ENCODE results near the gene PRLR. TPM values are rescaled to one million over a fixed set of nuclear protein-coding genes. Genes with fewer than 3 reads are reported as not detected.
"Not testable (repeated sequence)": the region's sequence is repeated elsewhere in the genome, so short reads cannot be mapped to it uniquely, and the experiment has no call there.

The PRLR gene
- total RNA-seq = under 0.01 TPM

- peak in 1 of 3 donors; percentile 2 for DNase-seq (ENCODE audit: low read depth in 2 of 3, low spot score in 2 of 3)
Measured at GRCh38 chr5:35230038-35230611, at the start of gene PRLR. TSS of gene PRLR (minus strand) at chr5:35230487. CDS start at chr5:35089620, 140,867 bp downstream.

DNA sequence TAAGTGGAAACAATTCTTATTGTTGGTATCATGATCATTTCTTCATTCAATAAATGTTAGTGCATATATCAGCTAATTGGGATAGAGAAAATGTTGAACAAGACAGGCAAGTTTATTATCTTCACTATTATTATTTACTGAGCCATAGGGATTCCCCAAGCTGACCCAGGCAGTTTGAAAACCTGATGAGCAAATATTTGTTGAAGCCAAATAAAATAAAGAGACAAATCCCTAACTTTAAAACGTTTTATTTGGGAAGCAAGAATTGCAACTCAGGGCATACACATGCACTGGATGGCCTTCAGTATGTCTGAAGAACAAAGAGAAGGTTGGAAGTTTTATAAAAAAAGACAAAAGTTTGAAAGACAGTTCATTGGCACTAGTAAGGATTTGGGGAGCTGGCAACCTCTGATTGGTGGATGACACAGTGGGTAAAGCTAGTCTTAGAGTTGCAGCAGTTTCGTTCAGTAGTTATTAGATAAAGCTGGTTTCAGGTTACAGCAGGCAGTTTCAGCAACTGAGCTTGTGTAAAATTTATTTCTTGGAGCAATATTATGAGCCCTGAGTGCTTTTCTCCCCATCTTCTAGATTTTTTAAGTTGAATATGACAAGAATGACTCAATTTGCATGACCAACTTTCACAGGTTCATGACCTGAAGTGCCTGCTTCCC lies 44.7 kb upstream of the PRLR start:
- no peak for DNase-seq (ENCODE audit: low read depth in 2 of 3, low spot score in 2 of 3)

DNA sequence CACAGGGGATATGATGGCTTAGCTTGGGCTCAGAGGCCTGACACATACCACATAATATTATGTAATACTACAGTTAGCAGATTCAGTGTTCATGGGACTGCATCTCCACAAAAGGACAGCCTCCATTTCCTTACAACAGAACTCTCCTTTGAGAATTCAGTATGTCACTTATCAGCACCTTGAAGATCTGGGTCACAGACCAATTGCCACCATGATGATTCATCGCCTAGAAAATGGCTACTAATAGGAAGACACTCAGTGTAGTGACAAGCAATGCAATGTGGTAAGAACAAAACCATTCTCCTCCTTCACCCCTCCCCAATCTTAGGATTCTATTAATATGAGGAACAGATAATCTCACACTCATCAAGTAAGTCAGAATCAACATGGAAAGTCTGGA lies 38.7 kb upstream of the PRLR start:
- no peak for DNase-seq (ENCODE audit: low read depth in 2 of 3, low spot score in 2 of 3)

DNA sequence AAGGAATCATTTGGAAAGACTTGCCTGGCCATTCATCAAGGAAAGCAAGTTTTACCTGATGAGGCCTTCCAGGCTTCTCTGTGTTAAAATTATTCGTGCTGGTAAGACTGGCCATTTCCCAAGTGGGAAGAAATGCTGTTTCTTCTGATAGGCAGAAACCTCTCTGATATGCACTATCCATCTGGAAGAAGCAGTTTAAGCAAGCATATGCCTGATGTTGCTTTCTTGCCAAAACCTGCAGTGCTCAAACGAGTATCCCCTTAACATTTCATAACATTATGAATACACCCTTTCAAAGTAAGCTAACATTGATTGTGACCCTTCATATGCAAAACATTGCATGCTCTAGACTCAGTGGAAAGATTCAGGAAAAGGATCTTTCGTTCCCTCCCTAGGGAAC lies 36.0 kb upstream of the PRLR start:
- no peak for DNase-seq (ENCODE audit: low read depth in 2 of 3, low spot score in 2 of 3)

DNA sequence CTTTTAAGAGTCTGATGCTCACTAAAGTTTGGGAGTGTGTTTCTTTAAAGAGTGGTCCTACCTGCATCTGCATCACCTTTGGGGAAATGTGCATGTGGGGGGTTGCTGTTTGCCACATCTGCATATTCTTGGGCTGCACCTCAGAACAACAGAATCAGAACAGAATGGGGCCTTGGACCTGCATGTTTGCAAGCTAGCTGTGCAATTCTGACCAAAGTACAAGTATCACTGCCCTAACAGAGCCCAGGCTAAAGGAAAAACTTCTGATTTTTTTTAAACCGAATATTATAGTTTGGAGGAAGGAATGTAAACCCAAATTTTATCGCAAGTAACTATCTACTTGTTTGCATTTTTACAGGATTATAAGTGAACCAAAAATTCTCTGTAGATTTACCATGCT lies 34.2 kb upstream of the PRLR start:
- no peak for DNase-seq (ENCODE audit: low read depth in 2 of 3, low spot score in 2 of 3)

DNA sequence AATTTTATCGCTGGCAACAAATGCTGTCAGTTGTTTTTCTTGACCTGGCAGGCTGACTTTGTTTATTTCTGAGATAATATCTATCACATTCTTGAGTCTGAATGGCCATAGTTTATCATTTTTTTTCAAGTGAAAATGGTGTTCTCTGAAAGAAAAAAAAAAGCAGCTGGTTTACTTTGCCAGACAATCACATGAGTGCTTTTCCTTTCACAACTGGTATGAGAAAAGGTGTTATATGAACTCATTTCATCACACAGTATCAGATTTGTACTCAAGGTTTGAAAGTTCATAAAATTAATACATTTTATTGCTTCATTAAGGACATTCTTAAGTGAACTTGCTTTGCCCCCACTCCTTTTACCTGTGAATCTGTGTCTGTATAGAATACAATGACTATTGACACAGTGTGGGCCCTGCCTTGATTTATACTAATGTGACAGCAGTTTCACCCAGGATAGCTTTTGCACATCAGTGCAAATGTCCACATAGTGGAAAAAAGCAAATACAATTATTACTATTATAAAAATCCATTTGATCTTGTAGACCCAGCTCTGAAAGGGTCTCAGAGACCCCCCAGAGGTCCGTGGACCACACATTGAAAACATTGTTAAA lies 33.1 kb upstream of the PRLR start:
- no peak for DNase-seq (ENCODE audit: low read depth in 2 of 3, low spot score in 2 of 3)

DNA sequence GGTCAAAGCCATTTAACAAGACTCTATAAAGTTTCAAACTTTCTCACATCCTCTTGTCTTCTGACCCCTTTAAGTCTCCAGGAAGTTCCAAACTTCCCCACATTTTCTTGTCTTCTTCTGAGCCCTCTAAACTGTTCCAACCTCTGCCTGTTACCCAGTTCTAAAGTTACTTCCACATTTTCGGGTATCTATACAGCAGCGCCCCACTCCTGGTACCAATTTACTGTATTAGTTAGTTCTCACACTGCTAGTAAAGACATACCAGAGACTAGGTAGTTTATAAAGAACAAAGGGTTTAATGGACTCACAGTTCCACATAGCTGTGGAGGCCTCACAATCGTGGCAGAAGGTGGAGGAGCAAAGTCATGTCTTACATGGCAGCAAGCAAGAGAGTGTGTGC lies 23.3 kb upstream of the PRLR start:
- DNase-seq (ENCODE audit: low read depth in 2 of 3, low spot score in 2 of 3) = no peak

GRCh38 chr5:35252963-35253362 lies 22.7 kb upstream of the PRLR start:
- no peak for DNase-seq (ENCODE audit: low read depth in 2 of 3, low spot score in 2 of 3)

DNA sequence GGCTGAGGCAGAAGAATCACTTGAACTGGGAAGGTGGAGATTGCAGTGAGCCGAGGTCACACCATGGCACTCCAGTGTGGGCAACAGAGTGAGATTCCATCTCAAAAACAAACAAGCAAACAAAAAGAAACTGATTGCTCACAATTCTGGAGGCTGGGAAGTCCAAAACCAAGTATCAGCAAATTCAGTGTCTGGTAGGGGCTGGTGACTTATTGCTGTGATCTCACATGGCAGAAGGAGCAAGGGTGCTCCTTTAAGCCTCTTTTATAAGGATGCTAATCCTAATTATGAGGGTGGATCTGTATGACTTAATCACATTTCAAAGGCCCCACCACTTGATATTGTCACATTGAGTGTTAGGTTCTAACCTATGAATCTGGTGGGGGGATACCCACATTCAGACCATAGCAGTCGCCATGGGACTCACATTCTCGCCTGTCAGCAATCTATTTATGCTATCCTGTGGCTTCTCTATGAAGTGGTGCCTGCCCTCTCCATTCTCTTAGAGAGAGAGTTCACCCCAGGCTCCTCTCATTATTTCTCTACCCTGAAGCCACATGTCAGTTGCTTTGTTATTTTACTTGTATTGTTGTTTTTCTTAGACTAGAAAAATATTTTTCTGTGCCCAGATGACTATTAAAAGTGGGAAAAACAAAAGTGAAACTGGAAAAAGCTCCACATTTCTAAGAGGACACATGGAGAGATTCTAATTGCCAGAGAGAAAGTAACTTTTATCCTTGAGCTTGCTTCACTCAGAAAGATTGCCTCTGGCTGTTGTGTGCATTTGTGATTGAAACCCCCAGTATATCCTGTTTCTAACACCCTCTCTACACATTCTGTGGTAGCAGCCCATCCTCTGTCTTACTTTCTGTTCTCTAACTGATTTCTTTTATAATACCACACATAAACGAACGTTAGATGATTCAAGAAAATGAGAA lies 18.8 kb upstream of the PRLR start:
- no peak for DNase-seq (ENCODE audit: low read depth in 2 of 3, low spot score in 2 of 3)

- DNase-seq (ENCODE audit: low read depth in 2 of 3, low spot score in 2 of 3) = no peak
Measured at GRCh38 chr5:35247648-35248034, 17.4 kb upstream of the PRLR start.

DNA sequence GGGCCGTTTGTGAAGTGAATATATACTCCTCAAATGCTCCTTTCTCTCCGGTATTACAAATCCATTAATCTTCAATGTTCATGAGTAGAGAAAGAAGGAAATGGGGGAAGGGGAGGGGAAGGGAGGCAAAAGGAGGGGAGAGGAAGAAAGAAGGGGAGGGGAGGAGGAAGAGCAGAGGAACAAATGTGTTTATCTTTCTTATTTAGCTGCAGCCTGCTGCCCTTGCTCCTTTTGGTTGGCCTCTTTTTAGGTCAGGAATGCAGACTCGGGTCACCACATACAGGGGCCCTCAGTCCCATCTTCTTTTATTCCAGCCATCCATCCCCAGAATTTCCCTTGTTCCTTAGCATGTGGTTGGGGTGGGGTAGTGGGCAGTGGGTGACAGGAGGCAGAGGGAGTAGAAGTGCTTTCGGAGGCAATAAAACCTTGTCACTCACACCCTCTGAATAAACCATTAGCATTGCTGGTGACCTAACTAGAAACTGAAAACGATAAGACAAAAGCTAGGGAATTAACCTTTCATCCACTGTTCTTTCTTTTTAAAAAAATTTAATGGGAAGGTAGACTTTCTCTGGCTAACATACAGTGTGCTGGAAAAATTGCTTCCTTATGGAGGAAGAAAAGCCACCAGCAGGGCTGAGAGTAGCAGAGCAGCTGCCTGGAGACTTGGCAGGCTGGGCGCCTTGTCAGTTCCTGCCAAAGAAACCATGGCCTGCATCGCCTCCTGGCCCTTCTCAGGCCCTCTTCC lies 16.8 kb upstream of the PRLR start:
- no peak for DNase-seq (ENCODE audit: low read depth in 2 of 3, low spot score in 2 of 3)

DNA sequence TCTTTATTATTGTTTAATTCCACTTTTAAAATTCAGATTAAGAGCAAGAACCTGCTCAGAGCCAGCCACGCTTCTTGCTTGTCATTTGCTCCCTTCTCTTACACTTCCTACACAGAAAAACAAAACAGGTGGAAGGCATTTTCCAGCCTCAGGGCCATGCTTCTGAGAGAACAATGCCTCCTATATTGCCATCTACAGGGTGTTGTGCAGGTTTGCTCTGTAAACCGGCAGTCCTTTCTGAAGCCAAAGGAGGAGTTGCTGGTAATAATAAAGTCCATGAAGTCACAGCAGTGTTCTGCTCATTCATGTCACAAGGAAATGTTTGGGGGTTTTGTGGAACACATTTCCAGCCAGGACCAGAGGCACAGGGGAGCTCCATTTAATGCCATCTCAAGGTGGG lies 16.1 kb upstream of the PRLR start:
- DNase-seq (ENCODE audit: low read depth in 2 of 3, low spot score in 2 of 3) = no peak

GRCh38 chr5:35245371-35245770 lies 15.1 kb upstream of the PRLR start:
- not testable (repeated sequence) for DNase-seq (ENCODE audit: low read depth in 2 of 3, low spot score in 2 of 3)

GRCh38 chr5:35244171-35244570 lies 13.9 kb upstream of the PRLR start:
- no peak for DNase-seq (ENCODE audit: low read depth in 2 of 3, low spot score in 2 of 3)

DNA sequence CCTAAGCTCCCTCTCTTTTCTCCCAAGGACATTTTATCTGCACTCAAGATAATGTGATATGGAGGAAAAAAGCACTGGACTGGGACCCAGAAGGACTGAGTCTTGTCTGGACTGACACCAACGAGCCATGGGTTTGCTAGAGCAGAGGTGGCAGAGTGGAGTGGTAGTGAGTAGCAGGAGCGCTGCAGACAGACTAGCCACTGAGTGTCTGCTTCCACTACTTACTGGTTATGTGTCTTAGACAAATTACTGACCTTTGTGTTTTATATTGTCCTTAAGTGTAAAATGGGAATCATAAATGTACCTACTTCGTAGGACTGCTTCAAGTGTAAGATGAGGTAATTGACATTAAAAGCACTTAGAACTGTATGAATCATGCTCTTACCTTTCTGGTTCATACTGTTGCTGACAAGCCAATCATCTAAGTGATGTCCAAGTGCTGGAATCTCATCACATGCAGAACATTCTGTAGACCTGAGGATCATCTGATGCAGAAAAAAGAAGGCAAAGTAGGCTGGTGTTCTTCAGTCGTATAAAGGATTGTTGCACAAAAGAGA lies 12.5 kb upstream of the PRLR start:
- DNase-seq (ENCODE audit: low read depth in 2 of 3, low spot score in 2 of 3) = no peak

DNA sequence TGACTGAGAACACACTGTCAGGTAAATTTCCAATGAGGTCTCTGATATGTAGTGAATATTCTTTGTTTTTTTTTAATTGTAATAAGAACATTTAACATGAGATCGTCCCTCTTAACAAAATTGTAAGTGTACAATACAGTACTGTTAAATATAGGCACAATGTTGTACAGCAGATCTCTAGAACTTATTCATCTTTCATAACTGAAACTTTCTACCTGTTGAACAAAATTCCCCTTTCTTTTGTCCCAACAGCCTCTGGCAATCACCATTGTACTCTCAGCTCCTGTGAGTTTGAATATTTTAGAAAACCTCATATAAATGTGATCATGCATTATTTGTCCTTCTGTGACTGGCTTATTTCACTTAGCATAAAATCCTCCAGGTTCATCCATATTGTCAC lies 10.6 kb upstream of the PRLR start:
- no peak for DNase-seq (ENCODE audit: low read depth in 2 of 3, low spot score in 2 of 3)

DNA sequence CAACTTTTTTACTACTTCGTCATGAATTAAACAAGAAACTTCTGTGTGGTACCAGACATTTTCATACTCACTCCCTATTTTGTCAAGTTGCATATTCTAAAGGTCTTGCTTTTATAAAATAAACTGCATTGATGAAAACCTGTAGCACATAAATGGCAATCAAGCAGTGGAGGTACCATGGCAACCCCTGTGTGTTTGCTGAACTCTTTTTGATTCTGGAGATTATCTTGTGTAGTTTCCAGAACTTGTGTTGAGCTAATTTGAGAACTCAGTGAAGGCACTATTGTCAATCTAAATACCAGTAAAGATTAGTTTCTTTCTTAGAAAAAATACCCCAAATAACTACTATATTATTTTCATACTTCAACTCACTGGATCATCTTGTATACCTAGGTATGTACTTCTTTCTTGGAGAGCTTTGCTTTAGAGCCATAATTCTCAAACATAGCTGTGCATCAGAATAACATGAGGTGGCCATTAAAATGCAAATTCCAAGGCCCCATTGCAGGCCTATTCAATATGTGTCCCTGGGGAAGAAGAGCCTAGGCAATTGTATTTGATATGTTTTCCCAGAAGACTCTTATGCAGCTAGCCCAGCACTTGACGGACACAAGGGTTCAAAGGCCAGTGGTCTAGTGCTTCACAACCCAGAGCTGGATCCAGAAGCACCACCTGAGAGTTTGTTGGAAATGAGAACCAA lies 9.8 kb upstream of the PRLR start:
- DNase-seq (ENCODE audit: low read depth in 2 of 3, low spot score in 2 of 3) = no peak

DNA sequence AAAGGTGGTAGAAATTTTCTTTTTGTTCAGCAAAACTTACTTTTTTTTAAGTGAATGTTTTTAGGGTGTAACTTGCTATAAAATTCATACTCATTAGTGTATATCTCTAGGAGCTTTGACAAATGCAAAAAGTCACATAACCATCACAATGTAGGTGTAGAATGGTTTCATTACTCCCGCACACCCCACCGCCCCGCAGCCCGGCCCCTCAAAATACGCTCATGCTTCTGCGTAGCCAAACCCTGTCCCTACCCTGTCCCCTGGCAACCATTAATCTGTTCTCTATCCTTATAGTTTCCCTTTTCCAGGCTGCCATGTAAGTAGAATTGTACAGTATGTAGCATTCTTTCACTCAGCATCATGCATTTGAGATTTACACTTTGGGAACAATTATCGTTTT lies 9.2 kb upstream of the PRLR start:
- DNase-seq (ENCODE audit: low read depth in 2 of 3, low spot score in 2 of 3) = no peak

DNA sequence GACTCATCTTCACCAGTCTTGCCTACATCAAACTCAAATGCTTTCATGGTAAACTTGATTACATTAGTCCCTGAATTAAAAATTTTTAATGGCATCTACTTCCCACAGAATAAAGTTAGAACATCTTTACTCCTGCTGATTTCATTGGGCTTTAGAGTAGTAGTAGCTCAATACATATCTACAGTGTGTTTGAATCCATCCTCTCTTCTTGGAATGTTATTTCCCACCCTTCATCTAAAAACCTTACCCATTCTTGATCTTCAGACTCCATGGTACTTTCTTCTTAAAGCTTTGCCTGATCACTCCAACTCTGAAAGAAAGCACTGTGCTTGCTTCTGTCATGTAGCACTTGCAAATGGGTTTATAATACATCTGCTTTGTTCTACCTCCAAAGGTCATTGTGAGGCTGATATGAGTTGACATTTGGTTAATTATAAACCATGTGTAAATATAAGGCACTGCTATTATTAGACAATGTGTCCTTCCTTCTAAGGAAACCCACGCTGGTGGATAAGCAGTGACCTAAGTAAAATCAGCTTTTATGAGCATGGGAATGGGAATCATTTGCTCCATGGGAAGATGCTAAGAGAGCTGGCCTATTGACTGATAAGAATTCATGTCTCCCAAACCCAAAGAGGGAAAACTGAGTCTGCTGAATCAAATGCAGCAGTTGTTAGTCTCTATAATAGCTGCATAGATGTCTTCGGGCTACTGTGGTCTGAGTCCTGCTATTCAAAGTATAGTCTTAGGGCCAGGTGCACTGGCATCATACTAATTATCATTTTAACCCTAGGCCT lies 7.5 kb upstream of the PRLR start:
- DNase-seq (ENCODE audit: low read depth in 2 of 3, low spot score in 2 of 3) = no peak

Measured in hematopoietic multipotent progenitor cell (in vitro differentiated cells).